ENCODE measurements around the gene HPN.

Gene HPN

DNA sequence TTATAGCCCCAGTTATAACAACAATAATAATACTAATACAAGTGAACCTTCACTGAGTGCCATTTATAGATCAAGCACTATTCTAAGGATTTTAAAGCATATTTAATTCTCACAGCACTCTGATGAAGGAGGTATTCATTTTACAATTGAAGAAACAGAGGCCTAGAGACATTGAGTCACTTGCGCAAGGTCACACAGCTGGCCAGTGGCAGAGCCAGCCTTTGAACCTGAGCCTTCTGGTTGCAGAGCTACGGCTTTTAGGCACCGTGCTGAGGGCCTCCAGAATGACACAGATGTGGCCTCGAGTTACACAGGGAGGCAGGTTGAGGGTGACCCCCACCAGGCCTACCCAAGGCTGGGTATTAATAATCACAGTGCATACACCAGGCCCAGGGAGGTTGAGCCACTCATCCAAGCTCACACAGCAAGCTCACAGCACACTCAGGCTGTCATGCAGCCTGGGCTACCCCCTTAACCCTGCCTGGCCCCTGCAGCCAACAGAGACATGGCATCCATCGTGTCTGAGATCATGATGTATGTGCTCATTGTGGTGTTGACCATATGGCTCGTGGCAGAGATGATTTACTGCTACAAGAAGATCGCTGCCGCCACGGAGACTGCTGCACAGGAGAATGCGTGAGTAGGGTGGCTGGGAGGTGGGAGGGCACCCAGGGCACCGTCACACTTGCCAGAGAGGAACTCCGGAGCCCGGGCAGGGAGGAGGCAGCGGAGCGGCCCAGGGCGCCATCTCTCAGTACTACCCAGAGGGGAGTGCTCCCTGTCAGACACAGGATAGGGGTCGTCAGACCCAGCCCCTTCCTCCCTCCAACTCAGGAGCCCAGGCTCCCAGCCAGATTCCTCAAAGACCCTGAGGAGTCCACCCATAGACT, 2.7 kb upstream of the HPN start (continued):
- TF ChIP-seq HIC1 (tag by site-specific recombination; IDR thresholded peaks at IDR 0.05) (peak; percentile 51; the same call in 1 of the 2 replicates), TSHZ1 (tag by site-specific recombination; IDR thresholded peaks at IDR 0.05; ENCODE audit: borderline replicate concordance) (peak; percentile 93; the same call in 1 of the 2 replicates), ZNF223 (tag by site-specific recombination; IDR thresholded peaks at IDR 0.05) (no peak), ZNF335 (tag by site-specific recombination; conservative IDR thresholded peaks at IDR 0.05) (no peak), ZNF394 (tag by site-specific recombination; IDR thresholded peaks at IDR 0.05; ENCODE audit: borderline replicate concordance) (no peak), YY1 (tag by site-specific recombination; IDR thresholded peaks at IDR 0.05) (no peak), ZNF112 (tag by site-specific recombination; IDR thresholded peaks at IDR 0.05) (no peak), ZNF521 (tag by site-specific recombination; IDR thresholded peaks at IDR 0.05) (no peak), ZNF362 (tag by site-specific recombination; IDR thresholded peaks at IDR 0.05) (no peak), ZNF624 (tag by site-specific recombination; IDR thresholded peaks at IDR 0.05) (no peak), ZNF391 (tag by site-specific recombination; IDR thresholded peaks at IDR 0.05; ENCODE audit: borderline replicate concordance, low read depth) (no peak), ZNF621 (tag by site-specific recombination; IDR thresholded peaks at IDR 0.05) (no peak), ZNF654 (tag by site-specific recombination; IDR thresholded peaks at IDR 0.05; ENCODE audit: low read depth) (no peak), ZNF473 (tag by site-specific recombination; IDR thresholded peaks at IDR 0.05) (no peak), FEZF1 (tag by site-specific recombination; IDR thresholded peaks at IDR 0.05) (no peak), ZNF426 (tag by site-specific recombination; IDR thresholded peaks at IDR 0.05) (no peak), ZNF837 (tag by site-specific recombination; IDR thresholded peaks at IDR 0.05) (no peak), SP2 (tag by site-specific recombination; IDR thresholded peaks at IDR 0.05) (peak; percentile 40), ZNF157 (tag by site-specific recombination; IDR thresholded peaks at IDR 0.05) (no peak), BCL11B (tag by site-specific recombination; IDR thresholded peaks at IDR 0.05; ENCODE audit: low read depth) (no peak), ZNF416 (tag by site-specific recombination; IDR thresholded peaks at IDR 0.05) (no peak), KLF16 (tag by site-specific recombination; IDR thresholded peaks at IDR 0.05) (no peak), ZNF19 (tag by site-specific recombination; IDR thresholded peaks at IDR 0.05; ENCODE audit: low read depth) (no peak), IKZF3 (tag by site-specific recombination; IDR thresholded peaks at IDR 0.05) (no peak), WT1 (tag by site-specific recombination; IDR thresholded peaks at IDR 0.05) (0 out of 2 replicates have a peak, but pooled peaks have one; percentile 26), ZEB2 (tag by site-specific recombination; IDR thresholded peaks at IDR 0.05) (no peak), ZNF548 (tag by site-specific recombination; IDR thresholded peaks at IDR 0.05) (no peak), KLF8 (tag by site-specific recombination; IDR thresholded peaks at IDR 0.05) (peak; percentile 29; the same call in 1 of the 2 replicates), KLF9 (tag by site-specific recombination; IDR thresholded peaks at IDR 0.05; ENCODE audit: low read depth) (no peak), ZNF701 (tag by site-specific recombination; IDR thresholded peaks at IDR 0.05) (no peak), ZNF791 (tag by site-specific recombination; IDR thresholded peaks at IDR 0.05) (no peak), ZNF2 (tag by site-specific recombination; IDR thresholded peaks at IDR 0.05) (no peak), ZNF629 (tag by site-specific recombination; IDR thresholded peaks at IDR 0.05) (peak; percentile 49; the same call in 1 of the 2 replicates)
- TF ChIP-seq, protein P1, sequence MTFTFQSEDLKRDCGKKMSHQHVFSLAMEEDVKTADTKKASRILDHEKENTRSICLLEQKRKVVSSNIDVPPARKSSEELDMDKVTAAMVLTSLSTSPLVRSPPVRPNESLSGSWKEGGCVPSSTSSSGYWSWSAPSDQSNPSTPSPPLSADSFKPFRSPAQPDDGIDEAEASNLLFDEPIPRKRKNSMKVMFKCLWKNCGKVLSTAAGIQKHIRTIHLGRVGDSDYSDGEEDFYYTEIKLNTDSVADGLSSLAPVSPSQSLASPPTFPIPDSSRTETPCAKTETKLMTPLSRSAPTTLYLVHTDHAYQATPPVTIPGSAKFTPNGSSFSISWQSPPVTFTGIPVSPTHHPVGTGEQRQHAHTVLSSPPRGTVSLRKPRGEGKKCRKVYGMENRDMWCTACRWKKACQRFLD (tag by site-specific recombination; IDR thresholded peaks at IDR 0.05), result no peak
